ENCODE results near the gene KNDC1.
"Not testable (repeated sequence)": the region's sequence is repeated elsewhere in the genome, so short reads cannot be mapped to it uniquely, and the experiment has no call there.

KNDC1 gene

GRCh38 chr10:133126431-133127290 lies 33.4 kb upstream of the KNDC1 start:
- DNase-seq, result no peak

- no peak for DNase-seq
Measured at GRCh38 chr10:133127291-133128125, 32.5 kb upstream of the KNDC1 start.

- DNase-seq, result no peak
Measured at GRCh38 chr10:133128126-133129070, 31.6 kb upstream of the KNDC1 start.

GRCh38 chr10:133129071-133129858 lies 30.8 kb upstream of the KNDC1 start:
- no peak for DNase-seq

GRCh38 chr10:133129859-133130495 lies 30.0 kb upstream of the KNDC1 start:
- DNase-seq, result no peak

- DNase-seq, result no peak
Measured at GRCh38 chr10:133130602-133131001, 29.4 kb upstream of the KNDC1 start.

- DNase-seq, result no peak
Measured at GRCh38 chr10:133131053-133131452, 29.0 kb upstream of the KNDC1 start.

- DNase-seq, result no peak
Measured at GRCh38 chr10:133131734-133132472, 28.1 kb upstream of the KNDC1 start.

GRCh38 chr10:133132473-133133291 lies 27.3 kb upstream of the KNDC1 start:
- no peak for DNase-seq

- DNase-seq, result no peak
Measured at GRCh38 chr10:133133471-133134231, 26.4 kb upstream of the KNDC1 start.

GRCh38 chr10:133134411-133135115 lies 25.5 kb upstream of the KNDC1 start:
- no peak for DNase-seq

- DNase-seq, result no peak
Measured at GRCh38 chr10:133135116-133135465, 24.9 kb upstream of the KNDC1 start.

GRCh38 chr10:133137486-133138145 lies 22.4 kb upstream of the KNDC1 start:
- DNase-seq, result not testable (repeated sequence)

GRCh38 chr10:133139551-133140065 lies 20.4 kb upstream of the KNDC1 start:
- DNase-seq, result no peak

- DNase-seq, result no peak
Measured at GRCh38 chr10:133140417-133141143, 19.4 kb upstream of the KNDC1 start.

- no peak for DNase-seq
Measured at GRCh38 chr10:133141144-133141957, 18.7 kb upstream of the KNDC1 start.

All from CD4-positive, alpha-beta T cell treated with Interleukin-17A for 4 hours (primary cell).